Caco-2 (cell line): ENCODE measurements around the gene FOXO3. TPM values are rescaled to one million over a fixed set of nuclear protein-coding genes. Genes with fewer than 3 reads are reported as not detected.
A peak's percentile ranks its signal among the peaks of the same experiment; 100 is the strongest.

Experiments
- BruUV-seq: library from RNA; stranded (reverse); fragments of 400-500 nt; replicated peaks from 2 replicates; lab custom pipeline; 2021; lab: Mats Ljungman, UMichigan
- CTCF ChIA-PET: fragments of 300-600 bp; sonication (Branson Sonifier 250); formaldehyde crosslinking; loops from one replicate; lab custom pipeline; 2022; ENCODE audit warnings: antibody characterized with exemption; lab: Charles Lee
- POLR2A ChIA-PET: fragments of 300-600 bp; sonication (Branson Sonifier 250); formaldehyde crosslinking; loops from one replicate; lab custom pipeline; 2022; ENCODE audit warnings: antibody characterized with exemption; lab: Charles Lee
- DNase-seq, 2 experiments: peaks; one replicate each; pipeline versions ENCODE4 v3.0.0 to v3.0.0-alpha.2; 2020 to 2022
- H3K27me3 ChIP-seq: replicated peaks from 2 replicates; pipeline ENCODE4 v1.6.0; 2011; ENCODE audit warnings: low read length; ENCODE audit not compliant: control insufficient read depth, insufficient read depth
- H3K36me3 ChIP-seq: 2 replicates; pipeline ENCODE4 v1.5.1; 2011; ENCODE audit warnings: low read length; ENCODE audit not compliant: control insufficient read depth, insufficient read depth
- H3K4me1 ChIP-seq: fragments of 250-450 bp; sonication (Bioruptor Pico); 2 replicates; pipeline ENCODE4 v1.5.1; 2020; ENCODE audit warnings: mild to moderate bottlenecking
- H3K4me3 ChIP-seq: 2 replicates; pipeline ENCODE4 v1.5.1; 2011; ENCODE audit warnings: low read depth, mild to moderate bottlenecking, control low read depth, low read length
- H3K9me3 ChIP-seq: fragments of 250-450 bp; sonication (Bioruptor Pico); 2 replicates; pipeline ENCODE4 v1.5.1; 2020; ENCODE audit warnings: mild to moderate bottlenecking, moderate library complexity
- H3K27ac Mint-ChIP-seq: one replicate; pipeline ENCODE4 v1.8.0; 2022; ENCODE audit warnings: mixed read lengths; ENCODE audit not compliant: unreplicated experiment
- H3K27me3 Mint-ChIP-seq: one replicate; pipeline ENCODE4 v1.8.0; 2022; ENCODE audit warnings: mixed read lengths; ENCODE audit not compliant: insufficient read depth, unreplicated experiment
- H3K36me3 Mint-ChIP-seq: one replicate; pipeline ENCODE4 v1.8.0; 2022; ENCODE audit warnings: mild to moderate bottlenecking, mixed read lengths; ENCODE audit not compliant: insufficient read depth, unreplicated experiment
- H3K4me1 Mint-ChIP-seq: one replicate; pipeline ENCODE4 v1.8.0; 2022; ENCODE audit warnings: low read depth, mixed read lengths; ENCODE audit not compliant: unreplicated experiment
- H3K4me3 Mint-ChIP-seq: one replicate; pipeline ENCODE4 v1.8.0; 2022; ENCODE audit warnings: mild to moderate bottlenecking, moderate library complexity, mixed read lengths; ENCODE audit not compliant: unreplicated experiment
- H3K9me3 Mint-ChIP-seq: one replicate; pipeline ENCODE4 v1.8.0; 2022; ENCODE audit warnings: mixed read lengths; ENCODE audit not compliant: unreplicated experiment
- CTCF ChIP-seq, 2 experiments: fragments of 200-600 bp in 1 of 2; IDR thresholded peaks; 1 replicate in 1 of 2; 2 replicates in 1 of 2; pipeline versions ENCODE4 v1.5.1 to v1.8.0; 2011 to 2022; ENCODE audit warnings: antibody characterized with exemption in 1 of 2, control low read depth in 1 of 2, inconsistent platforms in 1 of 2, low read depth in 1 of 2, low read length in 1 of 2, mild to moderate bottlenecking in 1 of 2, moderate library complexity in 1 of 2; ENCODE audit not compliant: insufficient read depth in 1 of 2, severe bottlenecking in 1 of 2, unreplicated experiment in 1 of 2
- intact Hi-C: fragments of 100-400 bp; cut with micrococcal nuclease; formaldehyde crosslinking; loops from one replicate; pipeline ENCODE4 v1.10.0; 2022; ENCODE audit not compliant: unreplicated experiment
- total RNA-seq: library from RNA; stranded (reverse); gene quantifications from 2 replicates; pipeline ENCODE4 v1.2.3, GENCODE V29; 2022

Gene FOXO3
- total RNA-seq, 1 experiment from 2014 or later = 34.3 TPM

- Histone ChIP-seq H3K9me3 (no peaks in the 10 kb centered on the region), H3K36me3 (no peaks in the 10 kb centered on the region; the same call in 1 of the 2 replicates), H3K27me3 (no peaks in the 10 kb centered on the region; the same call in 1 of the 2 replicates), H3K4me1 (peaks cover 24% of the 10 kb centered on the region), H3K4me3 (no peak overlapping the region)
- BruUV-seq = no TSS peak
- intact Hi-C loops = no loop called here
- H3K27me3 Mint-ChIP-seq = no peaks in the 10 kb centered on the region
- no peak for TF ChIP-seq CTCF (IDR thresholded peaks at IDR 0.05; ENCODE audit: insufficient read depth in 1 of 2, low read depth in 1 of 2, low read length in 1 of 2, severe bottlenecking in 1 of 2, unreplicated experiment in 1 of 2)
- H3K4me3 Mint-ChIP-seq = no peak overlapping the region
- peaks cover 12% of the 10 kb centered on the region for H3K4me1 Mint-ChIP-seq
- no peaks in the 10 kb centered on the region for H3K36me3 Mint-ChIP-seq
- POLR2A ChIA-PET = no interaction called here
- CTCF ChIA-PET = no interaction called here
- no peak overlapping the region for H3K27ac Mint-ChIP-seq
- no peaks in the 10 kb centered on the region for H3K9me3 Mint-ChIP-seq
- DNase-seq = no peak
Measured at GRCh38 chr6:108711826-108712225, 151.1 kb downstream of the FOXO3 start.

GRCh38 chr6:108712946-108713345 is 152.2 kb downstream of the FOXO3 start:
- Mint-ChIP-seq H3K4me3 (no peak overlapping the region), H3K4me1 (peaks cover 12% of the 10 kb centered on the region), H3K9me3 (no peaks in the 10 kb centered on the region), H3K36me3 (no peaks in the 10 kb centered on the region), H3K27ac (no peak overlapping the region), H3K27me3 (no peaks in the 10 kb centered on the region)
- no peak for TF ChIP-seq CTCF (IDR thresholded peaks at IDR 0.05; ENCODE audit: insufficient read depth in 1 of 2, low read depth in 1 of 2, low read length in 1 of 2, severe bottlenecking in 1 of 2, unreplicated experiment in 1 of 2)
- ChIA-PET CTCF (interaction anchor here (0.6 to 1.0 kb wide), 3 partner anchors 33 to 153 kb away, joined by 3 to 4 read pairs (median 3); partner anchors contain the start of gene ARMC2), POLR2A (interaction anchor here (0.6 kb wide), 1 partner anchor 1234 kb away, joined by 3 read pairs; no protein-coding TSS in a partner anchor)
- BruUV-seq = no TSS peak
- intact Hi-C loops = no loop called here
- H3K4me3 ChIP-seq = no peak overlapping the region
- no peaks in the 10 kb centered on the region; the same call in 1 of the 2 replicates for H3K27me3 ChIP-seq
- no peaks in the 10 kb centered on the region for H3K9me3 ChIP-seq
- peak; percentile 55 to 79 for DNase-seq
- peaks cover 24% of the 10 kb centered on the region for H3K4me1 ChIP-seq
- H3K36me3 ChIP-seq = no peaks in the 10 kb centered on the region; the same call in 1 of the 2 replicates

- Histone ChIP-seq H3K27me3 (no peaks in the 10 kb centered on the region; the same call in 1 of the 2 replicates), H3K9me3 (no peaks in the 10 kb centered on the region), H3K36me3 (no peaks in the 10 kb centered on the region; the same call in 1 of the 2 replicates), H3K4me3 (no peak overlapping the region), H3K4me1 (peaks cover 24% of the 10 kb centered on the region)
- H3K4me3 Mint-ChIP-seq = no peak overlapping the region
- CTCF ChIA-PET = interaction anchor here (0.6 to 1.1 kb wide), 2 partner anchors 15 to 124 kb away, joined by 4 to 6 read pairs; no protein-coding TSS in a partner anchor
- H3K9me3 Mint-ChIP-seq = no peaks in the 10 kb centered on the region
- peak in 1 of 2 experiments; percentile 21 for DNase-seq
- BruUV-seq = no TSS peak
- intact Hi-C loops = no loop called here
- H3K27me3 Mint-ChIP-seq = no peaks in the 10 kb centered on the region
- POLR2A ChIA-PET = interaction anchor here (0.7 kb wide), 1 partner anchor 10 kb away, joined by 3 read pairs; no protein-coding TSS in a partner anchor
- peaks cover 12% of the 10 kb centered on the region for H3K4me1 Mint-ChIP-seq
- no peaks in the 10 kb centered on the region for H3K36me3 Mint-ChIP-seq
- no peak for TF ChIP-seq CTCF (IDR thresholded peaks at IDR 0.05; ENCODE audit: insufficient read depth in 1 of 2, low read depth in 1 of 2, low read length in 1 of 2, severe bottlenecking in 1 of 2, unreplicated experiment in 1 of 2)
- H3K27ac Mint-ChIP-seq = no peak overlapping the region
Measured at GRCh38 chr6:108714101-108714765, 153.5 kb downstream of the FOXO3 start.
